Left ventricle myocardium inferior (tissue), 1 donor: ENCODE measurements around the gene PPFIBP1. TPM values are rescaled to one million over a fixed set of nuclear protein-coding genes. Genes with fewer than 3 reads are reported as not detected.
"Not testable (repeated sequence)": the region's sequence is repeated elsewhere in the genome, so short reads cannot be mapped to it uniquely, and the experiment has no call there.

Experiments
- DNase-seq: peaks from one replicate; pipeline ENCODE4 v3.0.0-alpha.2; 2020
- H3K27ac ChIP-seq: fragments of 200-600 bp; replicated peaks from 2 replicates; pipeline ENCODE4 v1.8.0; 2021
- H3K27me3 ChIP-seq: fragments of 200-600 bp; 2 replicates; pipeline ENCODE4 v1.8.0; 2021; ENCODE audit warnings: low read depth
- H3K36me3 ChIP-seq: fragments of 200-600 bp; 2 replicates; pipeline ENCODE4 v1.8.0; 2021
- H3K4me1 ChIP-seq: fragments of 200-600 bp; 2 replicates; pipeline ENCODE4 v1.8.0; 2021
- H3K4me3 ChIP-seq: fragments of 200-600 bp; 2 replicates; pipeline ENCODE4 v1.8.0; 2021; ENCODE audit warnings: mild to moderate bottlenecking, moderate library complexity
- H3K9me3 ChIP-seq: fragments of 200-600 bp; replicated peaks from 2 replicates; pipeline ENCODE4 v1.8.0; 2021
- intact Hi-C: fragments of 100-400 bp; cut with micrococcal nuclease; formaldehyde crosslinking; loops from one replicate; pipeline ENCODE4 v1.11.0; 2022
- total RNA-seq: library from RNA; stranded (reverse); fragmentation: NEBNext Ultra II Directional; extraction: Animal tissue kit (Norgen Biotek cat#: 25700); gene quantifications from one replicate; pipeline ENCODE4 v1.2.1, GENCODE V29; 2021
- TF ChIP-seq, protein P1 (sequence below): fragments of 200-600 bp; IDR thresholded peaks from 2 replicates; pipeline ENCODE4 v1.8.0; 2021; ENCODE audit warnings: antibody characterized with exemption, mild to moderate bottlenecking, borderline replicate concordance
- donor health status: DM: no; HTN: yes; CAD: no; lungs with severe emphysema.

Gene PPFIBP1
- total RNA-seq, 1 donor from 2014 or later, result 258 TPM

DNA sequence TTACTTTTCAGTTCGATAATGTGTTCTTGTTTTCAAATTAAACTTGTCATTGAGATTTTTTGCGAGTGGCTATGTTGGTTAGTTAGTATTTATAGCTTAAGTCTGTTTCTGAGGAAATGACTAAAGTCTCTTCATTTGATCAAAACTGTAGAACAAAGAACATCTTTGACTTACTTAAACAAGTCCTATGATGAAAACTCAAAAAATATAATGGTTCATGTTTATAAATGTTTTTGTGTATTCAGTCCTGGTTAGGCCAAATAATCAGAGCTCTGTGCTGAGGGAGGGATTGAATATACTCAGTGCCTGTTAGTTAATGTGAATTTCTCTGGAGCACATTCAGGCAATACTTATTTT lies 51.7 kb downstream of the PPFIBP1 start:
- Histone ChIP-seq H3K27me3 (no peaks in the 10 kb centered on the region), H3K4me1 (peaks cover 95% of the 10 kb centered on the region), H3K4me3 (no peak overlapping the region), H3K36me3 (no peaks in the 10 kb centered on the region), H3K9me3 (no peaks in the 10 kb centered on the region), H3K27ac (peak overlapping the region; percentile 28)
- intact Hi-C loops, result loop anchor here (10.0 kb wide), 1 partner anchor 51 kb away; the partner anchor contains the start of gene PPFIBP1
- DNase-seq, result no peak
- TF ChIP-seq, protein P1, sequence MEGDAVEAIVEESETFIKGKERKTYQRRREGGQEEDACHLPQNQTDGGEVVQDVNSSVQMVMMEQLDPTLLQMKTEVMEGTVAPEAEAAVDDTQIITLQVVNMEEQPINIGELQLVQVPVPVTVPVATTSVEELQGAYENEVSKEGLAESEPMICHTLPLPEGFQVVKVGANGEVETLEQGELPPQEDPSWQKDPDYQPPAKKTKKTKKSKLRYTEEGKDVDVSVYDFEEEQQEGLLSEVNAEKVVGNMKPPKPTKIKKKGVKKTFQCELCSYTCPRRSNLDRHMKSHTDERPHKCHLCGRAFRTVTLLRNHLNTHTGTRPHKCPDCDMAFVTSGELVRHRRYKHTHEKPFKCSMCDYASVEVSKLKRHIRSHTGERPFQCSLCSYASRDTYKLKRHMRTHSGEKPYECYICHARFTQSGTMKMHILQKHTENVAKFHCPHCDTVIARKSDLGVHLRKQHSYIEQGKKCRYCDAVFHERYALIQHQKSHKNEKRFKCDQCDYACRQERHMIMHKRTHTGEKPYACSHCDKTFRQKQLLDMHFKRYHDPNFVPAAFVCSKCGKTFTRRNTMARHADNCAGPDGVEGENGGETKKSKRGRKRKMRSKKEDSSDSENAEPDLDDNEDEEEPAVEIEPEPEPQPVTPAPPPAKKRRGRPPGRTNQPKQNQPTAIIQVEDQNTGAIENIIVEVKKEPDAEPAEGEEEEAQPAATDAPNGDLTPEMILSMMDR, result no peak

GRCh38 chr12:27576667-27577347 lies 52.8 kb downstream of the PPFIBP1 start:
- Histone ChIP-seq H3K4me3 (no peak overlapping the region), H3K36me3 (no peaks in the 10 kb centered on the region), H3K4me1 (peaks cover 99% of the 10 kb centered on the region), H3K27ac (peak overlapping the region; percentile 89), H3K9me3 (no peaks in the 10 kb centered on the region), H3K27me3 (no peaks in the 10 kb centered on the region)
- intact Hi-C loops, result loop anchor here (10.0 kb wide), 1 partner anchor 52 kb away; the partner anchor contains the start of gene PPFIBP1
- TF ChIP-seq, protein P1, result no peak
- no peak for DNase-seq

- Histone ChIP-seq H3K4me3 (no peak overlapping the region), H3K4me1 (peaks cover 99% of the 10 kb centered on the region), H3K27me3 (no peaks in the 10 kb centered on the region), H3K36me3 (no peaks in the 10 kb centered on the region), H3K9me3 (no peaks in the 10 kb centered on the region), H3K27ac (peak overlapping the region; percentile 89)
- TF ChIP-seq, protein P1, result no peak
- no peak for DNase-seq
- intact Hi-C loops, result loop anchor here (10.0 kb wide), 1 partner anchor 53 kb away; the partner anchor contains the start of gene PPFIBP1
These were observed 53.7 kb downstream of the PPFIBP1 start for GRCh38 chr12:27577688-27578087.

DNA sequence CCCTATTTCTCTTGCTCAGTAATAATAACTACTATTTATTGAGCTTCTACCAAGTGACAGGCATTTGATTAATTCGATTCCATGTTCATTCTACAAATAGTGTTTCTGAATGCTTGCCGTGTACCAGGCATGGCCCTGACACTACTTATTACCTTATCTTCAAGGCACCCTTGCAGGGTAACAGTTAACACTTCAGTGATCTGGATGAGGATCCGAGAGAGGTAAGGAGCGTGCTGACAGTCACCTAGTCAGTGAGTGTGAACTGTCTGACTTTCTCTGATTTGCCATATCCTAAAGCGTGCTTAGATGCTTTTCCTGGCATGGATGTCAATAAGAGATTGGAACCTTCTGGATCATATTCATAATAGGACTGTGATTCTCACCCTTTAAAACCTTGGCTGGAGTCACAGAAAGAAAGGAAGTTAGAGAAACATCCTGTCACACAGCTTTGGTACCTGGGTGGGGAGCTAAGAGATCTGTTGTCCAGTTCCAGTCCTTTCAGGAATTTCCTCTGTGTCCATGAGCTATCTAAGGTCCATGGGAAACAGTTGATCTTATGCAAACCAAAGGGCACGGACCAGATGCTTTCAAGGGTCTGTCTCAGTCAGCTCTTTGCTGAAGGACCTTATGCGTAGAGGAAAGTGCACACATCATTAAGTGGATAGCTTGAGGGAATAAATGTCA lies 54.8 kb downstream of the PPFIBP1 start:
- intact Hi-C loops, result loop anchor here (10.0 kb wide), 1 partner anchor 54 kb away; the partner anchor contains the start of gene PPFIBP1
- peaks cover 99% of the 10 kb centered on the region for H3K4me1 ChIP-seq
- TF ChIP-seq, protein P1, result no peak
- no peak for DNase-seq
- H3K4me3 ChIP-seq, result peak overlapping the region; percentile 7
- peak overlapping the region; percentile 89 for H3K27ac ChIP-seq
- H3K9me3 ChIP-seq, result no peaks in the 10 kb centered on the region
- H3K36me3 ChIP-seq, result no peaks in the 10 kb centered on the region
- no peaks in the 10 kb centered on the region for H3K27me3 ChIP-seq

GRCh38 chr12:27580561-27581330 lies 56.7 kb downstream of the PPFIBP1 start:
- Histone ChIP-seq H3K27ac (peak overlapping the region; percentile 89), H3K36me3 (peaks cover 3% of the 10 kb centered on the region), H3K4me1 (peaks cover 99% of the 10 kb centered on the region), H3K27me3 (no peaks in the 10 kb centered on the region), H3K4me3 (no peak overlapping the region), H3K9me3 (no peaks in the 10 kb centered on the region)
- TF ChIP-seq, protein P1, result no peak
- DNase-seq, result no peak
- intact Hi-C loops, result no loop called here

DNA sequence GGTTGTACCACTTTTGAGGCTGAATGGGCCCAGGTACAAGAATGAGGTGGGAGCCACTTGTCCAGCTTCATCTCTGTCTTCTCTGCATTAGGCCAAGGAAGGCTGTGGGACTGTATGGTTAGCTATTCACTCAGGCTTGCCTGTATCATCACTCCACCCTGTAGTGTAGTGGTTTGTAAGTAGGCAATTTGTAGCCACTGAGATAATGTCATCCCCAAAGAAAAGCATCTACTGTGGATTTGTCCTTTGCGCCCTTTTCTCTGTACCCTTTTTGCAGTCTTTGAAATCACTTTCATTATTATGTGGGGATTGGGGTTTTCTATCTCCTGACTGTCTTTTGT lies 57.3 kb downstream of the PPFIBP1 start:
- H3K4me3 ChIP-seq, H3K36me3 ChIP-seq, DNase-seq, intact Hi-C loops, H3K27me3 ChIP-seq, H3K9me3 ChIP-seq: not testable (repeated sequence)
- peaks cover 99% of the 10 kb centered on the region for H3K4me1 ChIP-seq
- H3K27ac ChIP-seq, result peak overlapping the region; percentile 89

GRCh38 chr12:27581833-27582232 lies 57.8 kb downstream of the PPFIBP1 start:
- Histone ChIP-seq H3K27ac (peak overlapping the region; percentile 89), H3K4me1 (peaks cover 99% of the 10 kb centered on the region)
- H3K9me3 ChIP-seq, H3K27me3 ChIP-seq, H3K36me3 ChIP-seq, DNase-seq, intact Hi-C loops, H3K4me3 ChIP-seq: not testable (repeated sequence)

- H3K9me3 ChIP-seq, H3K36me3 ChIP-seq, DNase-seq, H3K27me3 ChIP-seq, intact Hi-C loops: not testable (repeated sequence)
- H3K4me3 ChIP-seq, result peak overlapping the region; percentile 10
- peaks cover 96% of the 10 kb centered on the region for H3K4me1 ChIP-seq
- H3K27ac ChIP-seq, result peak overlapping the region; percentile 89
These were observed 58.4 kb downstream of the PPFIBP1 start for GRCh38 chr12:27582445-27582844.
